ENCODE results near the gene PSMD8. TPM values are rescaled to one million over a fixed set of nuclear protein-coding genes. Genes with fewer than 3 reads are reported as not detected.
"Not testable (repeated sequence)": the region's sequence is repeated elsewhere in the genome, so short reads cannot be mapped to it uniquely, and the experiment has no call there.

PSMD8 gene
- total RNA-seq, 1 donor: 277 TPM

DNA sequence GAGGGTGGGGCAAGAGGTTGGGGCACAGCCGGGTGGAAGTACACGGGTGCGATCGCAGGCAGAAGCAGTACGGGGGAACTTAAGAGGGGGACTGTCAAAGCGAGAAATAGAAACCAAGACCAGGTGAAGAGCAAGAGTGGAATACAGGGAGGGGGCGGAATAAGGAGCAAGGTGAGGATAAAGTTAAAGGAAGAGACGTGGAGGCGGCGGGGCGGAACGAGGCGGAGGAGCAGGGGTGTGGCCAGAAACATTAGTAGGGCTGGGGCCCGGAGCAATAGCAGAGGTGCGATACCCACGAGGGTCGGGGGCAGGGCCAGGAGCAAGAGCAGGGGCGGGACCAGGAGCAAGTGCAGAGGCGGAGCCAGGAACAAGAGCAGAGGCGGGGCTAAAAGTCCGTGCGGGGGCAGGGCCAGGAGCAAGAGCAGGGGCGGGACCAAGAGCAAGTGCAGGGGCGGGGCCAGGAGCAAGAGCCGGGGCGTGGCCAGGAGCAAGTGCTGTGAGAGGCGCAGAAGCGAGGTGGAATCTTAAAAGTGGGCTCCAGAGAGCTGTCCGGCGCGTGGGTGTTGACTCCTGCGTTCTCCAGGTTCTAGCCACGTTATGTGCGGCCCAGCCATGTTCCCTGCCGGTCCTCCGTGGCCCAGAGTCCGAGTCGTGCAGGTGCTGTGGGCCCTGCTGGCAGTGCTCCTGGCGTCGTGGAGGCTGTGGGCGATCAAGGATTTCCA, 37.6 kb upstream of the PSMD8 start:
- no peak for TF ChIP-seq CTCF (IDR thresholded peaks at IDR 0.05; ENCODE audit: insufficient read depth, low read depth, low read length)
- peak; percentile 92 for DNase-seq (ENCODE audit: low read depth)

GRCh38 chr19:38337360-38337653, 37.1 kb upstream of the PSMD8 start:
- no peak for TF ChIP-seq CTCF (IDR thresholded peaks at IDR 0.05; ENCODE audit: insufficient read depth, low read depth, low read length)
- peak overlapping the region; percentile 95 for H3K4me3 ChIP-seq (ENCODE audit: low read depth, low read length)
- DNase-seq (ENCODE audit: low read depth): no peak

More for the DNA sequence above, 37.6 kb upstream of the PSMD8 start:
- peak overlapping the region; percentile 95 for H3K4me3 ChIP-seq (ENCODE audit: low read depth, low read length)

- H3K4me3 ChIP-seq (ENCODE audit: low read depth, low read length); DNase-seq (ENCODE audit: low read depth): not testable (repeated sequence)
Measured at GRCh38 chr19:38339011-38339410, 35.4 kb upstream of the PSMD8 start.

DNA sequence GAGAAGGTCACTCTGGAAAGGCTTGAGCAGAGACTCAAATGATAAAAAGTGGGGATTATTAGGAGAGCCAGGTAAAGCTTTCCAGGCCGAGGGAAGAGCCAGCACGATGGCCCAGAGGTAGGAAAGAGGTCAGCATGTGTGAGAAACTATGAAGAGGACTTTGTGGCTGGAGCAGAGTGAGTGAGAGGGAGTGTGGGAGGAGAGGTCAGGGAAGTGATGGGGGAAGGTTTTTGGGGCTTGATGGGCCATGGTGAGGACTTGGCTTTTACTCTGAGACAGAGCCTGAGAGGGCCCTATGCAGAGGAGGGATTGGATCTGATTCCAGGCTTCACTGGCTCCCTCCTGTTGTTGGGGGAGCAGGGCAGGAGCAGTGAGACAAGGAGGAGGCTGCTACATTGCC, 33.4 kb upstream of the PSMD8 start:
- no peak for DNase-seq (ENCODE audit: low read depth)
- no peak for TF ChIP-seq CTCF (IDR thresholded peaks at IDR 0.05; ENCODE audit: insufficient read depth, low read depth, low read length)
- H3K4me3 ChIP-seq (ENCODE audit: low read depth, low read length): no peak overlapping the region

- TF ChIP-seq CTCF (IDR thresholded peaks at IDR 0.05; ENCODE audit: insufficient read depth, low read depth, low read length): no peak
- no peak for DNase-seq (ENCODE audit: low read depth)
- H3K4me3 ChIP-seq (ENCODE audit: low read depth, low read length): no peak overlapping the region
Measured at GRCh38 chr19:38346837-38347236, 27.5 kb upstream of the PSMD8 start.

DNA sequence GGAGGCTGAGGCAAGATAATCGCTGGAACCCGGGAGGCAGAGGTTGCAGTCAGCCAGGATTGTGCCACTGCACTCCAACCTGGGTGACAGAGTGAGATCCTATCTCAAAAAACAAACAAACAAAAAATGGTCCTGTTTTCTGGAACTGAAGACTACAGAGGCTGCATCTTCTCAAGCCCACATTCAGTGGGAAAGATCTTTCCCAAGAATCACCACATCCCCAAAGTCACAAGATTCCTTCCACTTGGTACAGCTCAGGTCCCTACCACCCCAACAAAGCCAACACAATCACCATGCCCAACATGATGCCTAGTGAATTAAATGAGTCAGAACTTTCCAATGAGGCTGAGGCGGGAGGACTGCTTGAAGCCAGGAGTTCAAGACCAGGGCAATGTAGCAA, 23.5 kb upstream of the PSMD8 start:
- no peak for DNase-seq (ENCODE audit: low read depth)
- no peak for TF ChIP-seq CTCF (IDR thresholded peaks at IDR 0.05; ENCODE audit: insufficient read depth, low read depth, low read length)

DNA sequence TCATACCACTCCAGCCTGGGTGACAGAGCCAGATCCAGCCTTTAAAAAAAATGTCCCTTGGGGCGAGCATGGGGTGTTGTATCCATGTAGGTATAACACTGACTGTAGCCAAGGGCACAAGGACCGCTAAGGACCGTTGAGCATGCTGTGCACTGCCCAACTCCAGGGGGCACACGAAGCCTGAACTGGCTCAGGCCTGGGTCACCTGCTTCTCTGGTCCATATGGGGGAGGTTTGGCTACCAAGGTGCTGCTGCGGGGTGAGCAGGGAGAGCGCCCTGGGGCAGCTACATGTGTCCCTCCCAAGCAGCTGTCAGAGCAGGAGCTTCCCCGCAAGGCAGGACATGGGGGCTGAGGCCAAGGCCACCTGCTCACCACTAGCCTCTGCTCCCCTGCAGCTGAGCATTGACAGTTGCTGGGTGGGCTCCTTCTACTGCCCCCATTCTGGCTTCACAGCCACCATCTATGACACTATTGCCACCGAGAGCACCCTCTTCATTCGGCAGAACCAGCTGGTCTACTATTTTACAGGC, 22.4 kb upstream of the PSMD8 start:
- no peak overlapping the region for H3K4me3 ChIP-seq (ENCODE audit: low read depth, low read length)
- DNase-seq (ENCODE audit: low read depth): no peak
- TF ChIP-seq CTCF (IDR thresholded peaks at IDR 0.05; ENCODE audit: insufficient read depth, low read depth, low read length): no peak

More for the DNA sequence above, 23.5 kb upstream of the PSMD8 start:
- no peak overlapping the region for H3K4me3 ChIP-seq (ENCODE audit: low read depth, low read length)
